HepG2 (cell line): ENCODE measurements around the gene ZNF12. TPM values are rescaled to one million over a fixed set of nuclear protein-coding genes. Genes with fewer than 3 reads are reported as not detected.
"Not testable (repeated sequence)": the region's sequence is repeated elsewhere in the genome, so short reads cannot be mapped to it uniquely, and the experiment has no call there.

Source experiments
- ATAC-seq: fragments of 200-7000 bp; cut with Tn5 transposase; 3 replicates; pipeline ENCODE4 v1.9.1; 2020; ENCODE audit warnings: mild to moderate bottlenecking, moderate library complexity
- BruUV-seq: library from RNA; stranded (reverse); fragments of 400-500 nt; replicated peaks from 2 replicates; lab custom pipeline; 2021; lab: Mats Ljungman, UMichigan
- CTCF ChIA-PET: fragments of 300-600 bp; formaldehyde crosslinking; extraction: SDS; loops from one replicate; lab custom pipeline; 2021; ENCODE audit warnings: low total read pairs, inconsistent platforms, low intra/inter-chr PET ratio; lab: Yijun Ruan, JAX
- POLR2A ChIA-PET: fragments of 350-600 bp; sonication (Branson Sonifier 250); formaldehyde crosslinking; loops from one replicate; lab custom pipeline; 2020; ENCODE audit warnings: antibody characterized with exemption, inconsistent platforms; lab: Yijun Ruan, JAX
- DNase-seq: peaks from one replicate; pipeline ENCODE4 v3.0.0-alpha.2; 2015; ENCODE audit warnings: low spot score
- FAIRE-seq: peaks from 3 replicates; lab custom pipeline; 2011; peaks lifted over from hg19 to GRCh38; lab: Jason Lieb, UNC
- H2AFZ ChIP-seq: one replicate; pipeline ENCODE4 v1.6.1; 2011; ENCODE audit warnings: low read length, inconsistent platforms
- H3K27ac ChIP-seq: fragments of 300-600 bp; 3 replicates; pipeline ENCODE4 v1.8.0; 2011; ENCODE audit warnings: mixed run types, mild to moderate bottlenecking, mixed read lengths, low read length, inconsistent platforms; ENCODE audit not compliant: insufficient read depth; ENCODE audit errors: extremely low read length
- H3K27me3 ChIP-seq, 2 experiments: fragments of 200-600 bp in 1 of 2; 2 replicates in 1 of 2; 3 replicates in 1 of 2; pipeline versions ENCODE4 v1.6.0 to v1.8.0; 2011; ENCODE audit warnings: low read length in 2 of 2, mild to moderate bottlenecking in 2 of 2, moderate library complexity in 2 of 2, inconsistent platforms in 1 of 2; ENCODE audit not compliant: insufficient read depth in 2 of 2, control insufficient read depth in 1 of 2
- H3K36me3 ChIP-seq, 2 experiments: fragments of 200-600 bp in 1 of 2; replicated peaks in 1 of 2; 2 replicates in 1 of 2; 3 replicates in 1 of 2; pipeline versions ENCODE4 v1.5.1 to v1.8.0; 2011; ENCODE audit warnings: low read length in 2 of 2, inconsistent platforms in 1 of 2; ENCODE audit not compliant: insufficient read depth in 2 of 2, control insufficient read depth in 1 of 2
- H3K4me1 ChIP-seq: 2 replicates; pipeline ENCODE4 v1.5.1; 2012; ENCODE audit warnings: low read length, inconsistent platforms; ENCODE audit not compliant: insufficient read depth
- H3K4me2 ChIP-seq: 2 replicates; pipeline ENCODE4 v1.6.0; 2011; ENCODE audit warnings: low read depth, low read length, inconsistent platforms
- H3K4me3 ChIP-seq, 3 experiments: fragments of 200-600 bp in 1 of 3; sonication (generic), shearing (Covaris generic) in 1 of 3; replicated peaks in 1 of 3; 2 replicates each; pipeline ENCODE4 v1.5.1; 2011 to 2016; ENCODE audit warnings: low read length in 3 of 3, inconsistent platforms in 2 of 3, low read depth in 2 of 3, mild to moderate bottlenecking in 2 of 3, control low read depth in 1 of 3, mixed read lengths in 1 of 3; ENCODE audit not compliant: insufficient read depth in 1 of 3
- H3K79me2 ChIP-seq: one replicate; pipeline ENCODE4 v1.6.1; 2011; ENCODE audit warnings: low read length, inconsistent platforms; ENCODE audit not compliant: insufficient read depth
- H3K9ac ChIP-seq: 2 replicates; pipeline ENCODE4 v1.6.0; 2011; ENCODE audit warnings: mild to moderate bottlenecking, low read depth, low read length, inconsistent platforms; ENCODE audit not compliant: insufficient read depth
- H3K9me3 ChIP-seq: 2 replicates; pipeline ENCODE4 v1.5.1; 2012; ENCODE audit warnings: mild to moderate bottlenecking, low read length
- H4K20me1 ChIP-seq: 2 replicates; pipeline ENCODE4 v1.6.0; 2011; ENCODE audit warnings: inconsistent platforms, mild to moderate bottlenecking, low read length, moderate library complexity; ENCODE audit not compliant: insufficient read depth
- AHR ChIP-seq: IDR thresholded peaks from 2 replicates; pipeline ENCODE4 v1.6.1; 2018; ENCODE audit warnings: missing genetic modification reagents, missing compliant biosample characterization
- MAFK ChIP-seq, 2 experiments: IDR thresholded peaks in 1 of 2; conservative IDR thresholded peaks in 1 of 2; 2 replicates each; pipeline ENCODE4 v1.6.1; 2011; ENCODE audit warnings: improper control_type of control experiment in 2 of 2, low read length in 2 of 2
- MATR3 ChIP-seq: sonication (generic); formaldehyde crosslinking; IDR thresholded peaks from 2 replicates; pipeline ENCODE4 v1.4.0; 2020; ENCODE audit warnings: missing genetic modification reagents
- MAZ ChIP-seq, 2 experiments: sonication (generic) in 1 of 2; formaldehyde crosslinking in 1 of 2; IDR thresholded peaks; 2 replicates each; pipeline versions ENCODE4 v1.5.0 to v1.6.1; 2012 to 2020; ENCODE audit warnings: low read depth in 2 of 2, mild to moderate bottlenecking in 2 of 2, borderline replicate concordance in 1 of 2, improper control_type of control experiment in 1 of 2, low read length in 1 of 2, missing genetic modification reagents in 1 of 2, moderate library complexity in 1 of 2
- POLR2G ChIP-seq: fragments of 200-400 bp; formaldehyde crosslinking; IDR thresholded peaks from 2 replicates; pipeline ENCODE4 v1.6.1; 2018; ENCODE audit warnings: mild to moderate bottlenecking, low read depth, low read length, moderate library complexity
- SMAD3 ChIP-seq: sonication (generic); formaldehyde crosslinking; IDR thresholded peaks from 2 replicates; pipeline ENCODE4 v1.4.0; 2020; ENCODE audit warnings: missing genetic modification reagents
- ZNF30 ChIP-seq: sonication (generic); formaldehyde crosslinking; IDR thresholded peaks from 2 replicates; pipeline ENCODE4 v1.5.0; 2020; ENCODE audit warnings: mild to moderate bottlenecking, missing genetic modification reagents
- WGBS: methylation state at CpG from one replicate; pipeline ENCODE4 v1.1.6; 2017; ENCODE audit warnings: low lambda C conversion rate; 5-methylcytosine and 5-hydroxymethylcytosine counted together
- in situ Hi-C: cut with HindIII; loops from 2 replicates; pipeline ENCODE4 v1.10.0; 2017; ENCODE audit warnings: low pct_unique_long_range_greater_than_20kb; ENCODE audit not compliant: extremely low pct_ligation_motif_present
- intact Hi-C: fragments of 100-400 bp; cut with micrococcal nuclease; formaldehyde crosslinking; loops from one replicate; pipeline ENCODE4 v1.10.0; 2022; ENCODE audit not compliant: unreplicated experiment
- polyA plus RNA-seq, 8 experiments: library from polyadenylated mRNA; depleted of rRNA in 3 of 8; stranded (reverse) in 7 of 8; unstranded in 1 of 8; fragments of >200 nt; fragmentation: Illumina TruSeq in 4 of 8; extraction: Trizol in 4 of 8; gene quantifications; 2 replicates each; pipeline versions ENCODE4 v1.2.1 to v1.2.3, GENCODE V29; 2011 to 2016; ENCODE audit warnings: low read depth in 4 of 8, missing spikeins in 1 of 8, mixed read lengths in 1 of 8; ENCODE audit not compliant: insufficient read depth in 1 of 8
- total RNA-seq, 5 experiments: library from RNA; depleted of rRNA; stranded (reverse); fragments of >200 nt; fragmentation: Illumina TruSeq; extraction: Trizol; gene quantifications; 2 replicates each; pipeline ENCODE4 v1.2.3, GENCODE V29; 2016; ENCODE audit warnings: low read depth in 1 of 5
- TF ChIP-seq, protein P1 (sequence below): sonication (generic); formaldehyde crosslinking; IDR thresholded peaks from 2 replicates; pipeline ENCODE4; 2020; ENCODE audit warnings: missing genetic modification reagents, mild to moderate bottlenecking, borderline replicate concordance
- TF ChIP-seq, protein P2 (sequence below): sonication (generic); formaldehyde crosslinking; IDR thresholded peaks from 2 replicates; pipeline ENCODE4 v1.5.0; 2020; ENCODE audit warnings: missing genetic modification reagents
- TF ChIP-seq, protein P3 (sequence below): sonication (generic); formaldehyde crosslinking; IDR thresholded peaks from 2 replicates; pipeline ENCODE4 v1.5.1; 2020; ENCODE audit warnings: mild to moderate bottlenecking, moderate library complexity, missing genetic modification reagents
- TF ChIP-seq, protein P4 (sequence below): sonication (generic); formaldehyde crosslinking; IDR thresholded peaks from 2 replicates; pipeline ENCODE4 v1.4.0; 2020; ENCODE audit warnings: mild to moderate bottlenecking, low read depth, missing genetic modification reagents

ZNF12 gene
- total and polyA plus RNA-seq, 2 of the 13 experiments (the other 11 are each of a cell fraction or from before 2014, with no cell fraction given), result 21.4 to 22.8 TPM

GRCh38 chr7:6706666-6707407 is at the start of gene ZNF12 (continued):
- TF ChIP-seq, protein P1, sequence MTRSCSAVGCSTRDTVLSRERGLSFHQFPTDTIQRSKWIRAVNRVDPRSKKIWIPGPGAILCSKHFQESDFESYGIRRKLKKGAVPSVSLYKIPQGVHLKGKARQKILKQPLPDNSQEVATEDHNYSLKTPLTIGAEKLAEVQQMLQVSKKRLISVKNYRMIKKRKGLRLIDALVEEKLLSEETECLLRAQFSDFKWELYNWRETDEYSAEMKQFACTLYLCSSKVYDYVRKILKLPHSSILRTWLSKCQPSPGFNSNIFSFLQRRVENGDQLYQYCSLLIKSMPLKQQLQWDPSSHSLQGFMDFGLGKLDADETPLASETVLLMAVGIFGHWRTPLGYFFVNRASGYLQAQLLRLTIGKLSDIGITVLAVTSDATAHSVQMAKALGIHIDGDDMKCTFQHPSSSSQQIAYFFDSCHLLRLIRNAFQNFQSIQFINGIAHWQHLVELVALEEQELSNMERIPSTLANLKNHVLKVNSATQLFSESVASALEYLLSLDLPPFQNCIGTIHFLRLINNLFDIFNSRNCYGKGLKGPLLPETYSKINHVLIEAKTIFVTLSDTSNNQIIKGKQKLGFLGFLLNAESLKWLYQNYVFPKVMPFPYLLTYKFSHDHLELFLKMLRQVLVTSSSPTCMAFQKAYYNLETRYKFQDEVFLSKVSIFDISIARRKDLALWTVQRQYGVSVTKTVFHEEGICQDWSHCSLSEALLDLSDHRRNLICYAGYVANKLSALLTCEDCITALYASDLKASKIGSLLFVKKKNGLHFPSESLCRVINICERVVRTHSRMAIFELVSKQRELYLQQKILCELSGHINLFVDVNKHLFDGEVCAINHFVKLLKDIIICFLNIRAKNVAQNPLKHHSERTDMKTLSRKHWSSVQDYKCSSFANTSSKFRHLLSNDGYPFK (CRISPR knock-in tag), result no peak
- TF ChIP-seq MAFK (conservative IDR thresholded peaks at IDR 0.05 in 1 of 2, IDR thresholded peaks at IDR 0.05 in 1 of 2; ENCODE audit: low read length in 2 of 2), result no peak
- peak; percentile 58; the same call in 1 of the 2 replicates for TF ChIP-seq AHR
- TF ChIP-seq, protein P2, sequence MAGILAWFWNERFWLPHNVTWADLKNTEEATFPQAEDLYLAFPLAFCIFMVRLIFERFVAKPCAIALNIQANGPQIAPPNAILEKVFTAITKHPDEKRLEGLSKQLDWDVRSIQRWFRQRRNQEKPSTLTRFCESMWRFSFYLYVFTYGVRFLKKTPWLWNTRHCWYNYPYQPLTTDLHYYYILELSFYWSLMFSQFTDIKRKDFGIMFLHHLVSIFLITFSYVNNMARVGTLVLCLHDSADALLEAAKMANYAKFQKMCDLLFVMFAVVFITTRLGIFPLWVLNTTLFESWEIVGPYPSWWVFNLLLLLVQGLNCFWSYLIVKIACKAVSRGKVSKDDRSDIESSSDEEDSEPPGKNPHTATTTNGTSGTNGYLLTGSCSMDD (CRISPR knock-in tag), result no peak
- TF ChIP-seq SMAD3 (CRISPR knock-in tag), result no peak
- TF ChIP-seq, protein P3, sequence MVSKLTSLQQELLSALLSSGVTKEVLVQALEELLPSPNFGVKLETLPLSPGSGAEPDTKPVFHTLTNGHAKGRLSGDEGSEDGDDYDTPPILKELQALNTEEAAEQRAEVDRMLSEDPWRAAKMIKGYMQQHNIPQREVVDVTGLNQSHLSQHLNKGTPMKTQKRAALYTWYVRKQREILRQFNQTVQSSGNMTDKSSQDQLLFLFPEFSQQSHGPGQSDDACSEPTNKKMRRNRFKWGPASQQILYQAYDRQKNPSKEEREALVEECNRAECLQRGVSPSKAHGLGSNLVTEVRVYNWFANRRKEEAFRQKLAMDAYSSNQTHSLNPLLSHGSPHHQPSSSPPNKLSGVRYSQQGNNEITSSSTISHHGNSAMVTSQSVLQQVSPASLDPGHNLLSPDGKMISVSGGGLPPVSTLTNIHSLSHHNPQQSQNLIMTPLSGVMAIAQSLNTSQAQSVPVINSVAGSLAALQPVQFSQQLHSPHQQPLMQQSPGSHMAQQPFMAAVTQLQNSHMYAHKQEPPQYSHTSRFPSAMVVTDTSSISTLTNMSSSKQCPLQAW (CRISPR knock-in tag), result peak; percentile 58
- peak; percentile 82 for TF ChIP-seq POLR2G
- no peak for TF ChIP-seq MAZ (IDR thresholded peaks at IDR 0.05; ENCODE audit: borderline replicate concordance, low read depth, low read length)
- TF ChIP-seq MAZ (CRISPR knock-in tag; IDR thresholded peaks at IDR 0.05; ENCODE audit: low read depth), result peak; percentile 26; the same call in 1 of the 2 replicates
- TF ChIP-seq, protein P4, sequence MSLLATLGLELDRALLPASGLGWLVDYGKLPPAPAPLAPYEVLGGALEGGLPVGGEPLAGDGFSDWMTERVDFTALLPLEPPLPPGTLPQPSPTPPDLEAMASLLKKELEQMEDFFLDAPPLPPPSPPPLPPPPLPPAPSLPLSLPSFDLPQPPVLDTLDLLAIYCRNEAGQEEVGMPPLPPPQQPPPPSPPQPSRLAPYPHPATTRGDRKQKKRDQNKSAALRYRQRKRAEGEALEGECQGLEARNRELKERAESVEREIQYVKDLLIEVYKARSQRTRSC, result no peak
- TF ChIP-seq ZNF30 (CRISPR knock-in tag), result no peak
- no peak for TF ChIP-seq MATR3 (CRISPR knock-in tag)

GRCh38 chr7:6753964-6754363 is 47.2 kb upstream of the ZNF12 start, which contains the start of gene RSPH10B2:
Gene RSPH10B2, plus strand, starts transcription at chr7:6754103. Its CDS starts 3,575 bp downstream, at chr7:6757678.
- 93% methylated on average over 17 of the region's 38 CpGs for WGBS
- FAIRE-seq, H2AFZ ChIP-seq, in situ Hi-C loops, POLR2A ChIA-PET, H3K27ac ChIP-seq, H3K4me2 ChIP-seq, H4K20me1 ChIP-seq, H3K79me2 ChIP-seq, H3K4me3 ChIP-seq, H3K9ac ChIP-seq, BruUV-seq, DNase-seq, CTCF ChIA-PET, H3K9me3 ChIP-seq, H3K4me1 ChIP-seq, H3K27me3 ChIP-seq, H3K36me3 ChIP-seq, intact Hi-C loops: not testable (repeated sequence)
- ATAC-seq, result peak; percentile 55
